ENCODE data around the gene USP24.
A peak's percentile ranks its signal among the peaks of the same experiment; 100 is the strongest.

The USP24 gene

GRCh38 chr1:55043726-55044125, 171.4 kb downstream of the USP24 start:
- no peak for DNase-seq (ENCODE audit: low read depth)
- no peak overlapping the region for H3K4me3 ChIP-seq (ENCODE audit: low read length)
- TF ChIP-seq, protein P1, sequence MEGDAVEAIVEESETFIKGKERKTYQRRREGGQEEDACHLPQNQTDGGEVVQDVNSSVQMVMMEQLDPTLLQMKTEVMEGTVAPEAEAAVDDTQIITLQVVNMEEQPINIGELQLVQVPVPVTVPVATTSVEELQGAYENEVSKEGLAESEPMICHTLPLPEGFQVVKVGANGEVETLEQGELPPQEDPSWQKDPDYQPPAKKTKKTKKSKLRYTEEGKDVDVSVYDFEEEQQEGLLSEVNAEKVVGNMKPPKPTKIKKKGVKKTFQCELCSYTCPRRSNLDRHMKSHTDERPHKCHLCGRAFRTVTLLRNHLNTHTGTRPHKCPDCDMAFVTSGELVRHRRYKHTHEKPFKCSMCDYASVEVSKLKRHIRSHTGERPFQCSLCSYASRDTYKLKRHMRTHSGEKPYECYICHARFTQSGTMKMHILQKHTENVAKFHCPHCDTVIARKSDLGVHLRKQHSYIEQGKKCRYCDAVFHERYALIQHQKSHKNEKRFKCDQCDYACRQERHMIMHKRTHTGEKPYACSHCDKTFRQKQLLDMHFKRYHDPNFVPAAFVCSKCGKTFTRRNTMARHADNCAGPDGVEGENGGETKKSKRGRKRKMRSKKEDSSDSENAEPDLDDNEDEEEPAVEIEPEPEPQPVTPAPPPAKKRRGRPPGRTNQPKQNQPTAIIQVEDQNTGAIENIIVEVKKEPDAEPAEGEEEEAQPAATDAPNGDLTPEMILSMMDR (IDR thresholded peaks at IDR 0.05; ENCODE audit: insufficient read depth, low read depth, low read length, missing control alignments), result no peak

GRCh38 chr1:55043011-55043410, 172.2 kb downstream of the USP24 start:
- H3K4me3 ChIP-seq (ENCODE audit: low read length), result no peak overlapping the region

DNA sequence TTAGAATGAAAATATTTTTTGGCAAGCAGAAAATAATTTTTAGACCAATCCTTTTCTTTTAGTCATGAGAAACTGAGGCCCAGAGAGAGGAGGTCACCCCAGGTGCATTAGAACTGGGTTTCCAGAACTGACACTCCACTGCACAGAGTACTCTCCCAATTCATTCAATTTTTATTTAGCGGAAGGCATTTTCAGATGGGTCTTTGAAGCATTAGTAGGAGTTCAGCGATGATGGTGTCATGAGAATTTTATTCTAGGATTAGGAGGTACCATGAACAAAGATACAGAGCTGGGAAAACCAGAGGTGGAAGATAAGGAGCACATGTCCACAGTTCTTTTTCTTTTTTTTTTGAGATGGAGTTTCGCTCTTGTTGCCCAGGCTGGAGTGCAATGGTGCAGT, 173.6 kb downstream of the USP24 start:
- H3K4me3 ChIP-seq (ENCODE audit: low read length), result no peak overlapping the region
- no peak for DNase-seq (ENCODE audit: low read depth)
- TF ChIP-seq, protein P1 (IDR thresholded peaks at IDR 0.05; ENCODE audit: insufficient read depth, low read depth, low read length, missing control alignments), result no peak

More at GRCh38 chr1:55043011-55043410, 172.2 kb downstream of the USP24 start:
- DNase-seq (ENCODE audit: low read depth), result peak; percentile 32
- TF ChIP-seq, protein P1 (IDR thresholded peaks at IDR 0.05; ENCODE audit: insufficient read depth, low read depth, low read length, missing control alignments), result no peak

DNA sequence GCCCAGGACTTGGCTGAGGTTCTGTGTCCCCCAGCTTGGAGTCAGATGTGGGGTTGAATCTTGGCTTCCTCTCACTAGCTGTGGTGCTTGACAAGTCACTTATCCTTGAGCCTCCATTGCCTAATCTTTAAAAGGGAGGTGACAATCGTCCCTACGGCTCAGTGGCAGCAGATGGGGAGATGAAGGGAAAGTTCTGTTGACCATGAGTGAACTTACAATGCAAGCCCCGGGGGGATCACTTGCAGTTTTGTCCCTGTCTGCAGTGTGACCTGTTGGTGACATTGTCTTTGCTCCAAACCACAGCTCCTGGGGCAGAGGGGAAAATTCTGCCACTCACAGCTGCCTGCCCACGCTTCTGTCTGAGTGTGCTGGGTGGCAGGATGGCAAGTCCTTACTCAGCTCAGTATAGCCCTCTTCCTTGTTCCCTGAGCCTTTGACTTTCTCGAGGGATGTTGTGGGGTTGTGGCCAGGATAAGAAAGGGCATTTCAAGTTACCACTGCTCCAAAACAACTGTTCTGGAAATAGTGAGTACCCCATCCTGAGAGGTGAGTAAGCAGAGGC, 174.2 kb downstream of the USP24 start:
- TF ChIP-seq, protein P1 (IDR thresholded peaks at IDR 0.05; ENCODE audit: insufficient read depth, low read depth, low read length, missing control alignments), result no peak
- peak; percentile 23 for DNase-seq (ENCODE audit: low read depth)
- peak overlapping the region; percentile 68 for H3K4me3 ChIP-seq (ENCODE audit: low read length)

DNA sequence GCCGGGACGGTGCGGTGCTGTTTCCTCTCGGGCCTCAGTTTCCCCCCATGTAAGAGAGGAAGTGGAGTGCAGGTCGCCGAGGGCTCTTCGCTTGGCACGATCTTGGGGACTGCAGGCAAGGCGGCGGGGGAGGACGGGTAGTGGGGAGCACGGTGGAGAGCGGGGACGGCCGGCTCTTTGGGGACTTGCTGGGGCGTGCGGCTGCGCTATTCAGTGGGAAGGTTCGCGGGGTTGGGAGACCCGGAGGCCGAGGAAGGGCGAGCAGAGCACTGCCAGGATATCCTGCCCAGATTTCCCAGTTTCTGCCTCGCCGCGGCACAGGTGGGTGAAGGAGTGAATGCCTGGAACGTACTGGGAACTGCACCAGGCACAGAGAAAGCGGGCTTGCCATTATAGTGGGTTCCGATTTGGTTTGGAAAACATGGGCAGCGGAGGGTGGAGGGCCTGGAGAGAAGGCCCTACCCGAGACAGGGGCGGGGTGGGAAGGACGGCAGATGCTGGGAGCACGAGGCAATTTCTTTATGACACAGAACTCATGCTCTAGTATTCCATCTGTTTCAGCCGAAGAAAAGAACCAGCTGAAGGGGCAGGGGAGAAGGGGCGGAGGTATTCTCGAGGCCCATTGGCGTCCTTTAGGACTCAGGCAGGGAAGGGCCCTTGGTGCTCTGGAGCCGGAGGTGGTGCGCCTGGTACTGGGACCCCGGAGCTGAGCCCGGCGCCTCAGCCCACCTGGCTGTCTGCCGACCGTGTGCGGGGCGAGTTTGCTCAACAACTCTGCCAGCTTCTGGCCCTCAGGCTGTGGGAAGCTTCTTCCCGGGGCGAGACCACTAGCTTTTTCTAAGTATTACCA, 174.9 kb downstream of the USP24 start:
- peak; percentile 30 for DNase-seq (ENCODE audit: low read depth)
- peak overlapping the region; percentile 68 for H3K4me3 ChIP-seq (ENCODE audit: low read length)
- TF ChIP-seq, protein P1 (IDR thresholded peaks at IDR 0.05; ENCODE audit: insufficient read depth, low read depth, low read length, missing control alignments), result no peak

DNA sequence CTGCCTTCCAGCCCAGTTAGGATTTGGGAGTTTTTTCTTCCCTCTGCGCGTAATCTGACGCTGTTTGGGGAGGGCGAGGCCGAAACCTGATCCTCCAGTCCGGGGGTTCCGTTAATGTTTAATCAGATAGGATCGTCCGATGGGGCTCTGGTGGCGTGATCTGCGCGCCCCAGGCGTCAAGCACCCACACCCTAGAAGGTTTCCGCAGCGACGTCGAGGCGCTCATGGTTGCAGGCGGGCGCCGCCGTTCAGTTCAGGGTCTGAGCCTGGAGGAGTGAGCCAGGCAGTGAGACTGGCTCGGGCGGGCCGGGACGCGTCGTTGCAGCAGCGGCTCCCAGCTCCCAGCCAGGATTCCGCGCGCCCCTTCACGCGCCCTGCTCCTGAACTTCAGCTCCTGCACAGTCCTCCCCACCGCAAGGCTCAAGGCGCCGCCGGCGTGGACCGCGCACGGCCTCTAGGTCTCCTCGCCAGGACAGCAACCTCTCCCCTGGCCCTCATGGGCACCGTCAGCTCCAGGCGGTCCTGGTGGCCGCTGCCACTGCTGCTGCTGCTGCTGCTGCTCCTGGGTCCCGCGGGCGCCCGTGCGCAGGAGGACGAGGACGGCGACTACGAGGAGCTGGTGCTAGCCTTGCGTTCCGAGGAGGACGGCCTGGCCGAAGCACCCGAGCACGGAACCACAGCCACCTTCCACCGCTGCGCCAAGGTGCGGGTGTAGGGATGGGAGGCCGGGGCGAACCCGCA, 175.7 kb downstream of the USP24 start, which contains the start of gene PCSK9:
Gene PCSK9, plus strand, starts transcription at position 207 of the 741 bp plus-strand sequence. Its CDS starts 290 bp downstream, at position 497.
- TF ChIP-seq, protein P1 (IDR thresholded peaks at IDR 0.05; ENCODE audit: insufficient read depth, low read depth, low read length, missing control alignments), result no peak
- H3K4me3 ChIP-seq (ENCODE audit: low read length), result peak within 1 kb of the TSS; percentile 68
- DNase-seq (ENCODE audit: low read depth), result peak; percentile 88

All from epithelial cell of esophagus (primary cell).